Upper lobe of left lung (tissue), 6 donors: ENCODE results near the gene RENBP. TPM values are rescaled to one million over a fixed set of nuclear protein-coding genes. Genes with fewer than 3 reads are reported as not detected.

Experiments used
- ATAC-seq, 2 donors: fragments of 200-7000 bp; cut with Tn5 transposase; one replicate each; pipeline ENCODE4 v1.9.1; 2022; ENCODE audit warnings: mild to moderate bottlenecking in 2 of 2, moderate library complexity in 2 of 2; ENCODE audit not compliant: low FRiP score in 2 of 2
- DNase-seq, 2 donors: peaks; one replicate each; pipeline ENCODE4 v3.0.0-alpha.2; 2019 to 2020
- H3K27ac ChIP-seq, 4 donors: fragments of 200-600 bp; sonication (generic); one replicate each; pipeline ENCODE4 v1.5.1; 2016 to 2019
- H3K27me3 ChIP-seq, 4 donors: fragments of 200-600 bp; sonication (generic); one replicate each; pipeline ENCODE4 v1.5.1; 2017 to 2019
- H3K36me3 ChIP-seq, 4 donors: fragments of 200-600 bp; sonication (generic); one replicate each; pipeline ENCODE4 v1.5.1; 2016 to 2019
- H3K4me1 ChIP-seq, 4 donors: fragments of 200-600 bp; sonication (generic); one replicate each; pipeline ENCODE4 v1.5.1; 2018 to 2019
- H3K4me3 ChIP-seq, 4 donors: fragments of 200-600 bp; sonication (generic); one replicate each; pipeline ENCODE4 v1.5.1; 2017 to 2019; ENCODE audit warnings: mild to moderate bottlenecking in 2 of 4, moderate library complexity in 1 of 4
- H3K9me3 ChIP-seq, 4 donors: fragments of 200-600 bp; sonication (generic); one replicate each; pipeline ENCODE4 v1.5.1; 2018 to 2019
- EP300 ChIP-seq, 4 donors: sonication (generic); formaldehyde crosslinking; IDR thresholded peaks; one replicate each; pipeline ENCODE4 v1.5.1; 2017; ENCODE audit warnings: antibody characterized with exemption in 4 of 4, control low read depth in 2 of 4
- POLR2A ChIP-seq, 4 donors: fragments of 450-650 bp; IDR thresholded peaks; one replicate each; pipeline ENCODE4 v1.5.1; 2016 to 2017; ENCODE audit warnings: antibody characterized with exemption in 4 of 4, mild to moderate bottlenecking in 2 of 4
- POLR2AphosphoS5 ChIP-seq, 2 donors: sonication (generic); formaldehyde crosslinking; IDR thresholded peaks; one replicate each; pipeline ENCODE4 v1.5.1; 2017; ENCODE audit warnings: antibody characterized with exemption in 2 of 2
- WGBS, 2 donors: methylation state at CpG; one replicate each; pipeline ENCODE4 v1.1.5; 2017 to 2018; 5-methylcytosine and 5-hydroxymethylcytosine counted together
- total RNA-seq, 6 donors: library from RNA; depleted of rRNA in 4 of 6; stranded (reverse); fragments of >200 nt in 4 of 6; gene quantifications; one replicate each; pipeline versions ENCODE4 v1.1.0 to v1.2.1, GENCODE V29; 2016 to 2021
- TF ChIP-seq, protein P1 (sequence below), 6 experiments: fragments of 450-650 bp in 4 of 6; fragments of 200-600 bp in 2 of 6; sonication (generic) in 2 of 6; IDR thresholded peaks; one replicate each; pipeline ENCODE4 v1.5.1; 2016 to 2019; ENCODE audit warnings: antibody characterized with exemption in 6 of 6
- donor health status: DM: no; HTN: no; CAD: no; lungs with moderate emphysema.
- donor health status: DM: no; HTN: yes; CAD: no; lungs with severe emphysema.

Gene RENBP
- total RNA-seq, 6 donors from 2014 or later, result 32.8 to 81.7 (median 54.5) TPM

DNA sequence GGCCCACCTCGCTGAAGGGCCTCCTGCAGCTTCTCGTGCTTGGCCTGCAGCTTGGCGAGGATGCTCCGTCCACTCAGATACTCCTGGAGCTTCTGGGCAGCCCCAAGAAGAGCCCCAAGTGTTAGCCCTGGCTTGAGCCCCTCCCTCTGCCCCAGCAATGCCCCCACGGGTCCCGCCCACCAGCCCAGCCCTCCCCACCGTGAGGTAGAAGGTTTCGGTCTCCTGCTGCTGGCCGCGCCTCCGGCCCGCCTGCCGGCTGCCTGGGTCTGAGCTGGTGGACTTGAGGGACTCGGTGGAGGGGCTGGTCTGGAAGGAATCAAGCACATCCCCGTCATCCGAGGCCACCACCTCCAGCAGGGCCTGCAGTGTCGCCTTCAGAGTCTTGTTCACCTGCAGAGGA is 31.2 kb downstream of the RENBP start:
- no peaks in the 10 kb centered on the region for H3K9me3 ChIP-seq
- TF ChIP-seq EP300 (IDR thresholded peaks at IDR 0.05) (no peak), POLR2A (IDR thresholded peaks at IDR 0.05) (no peak), POLR2AphosphoS5 (IDR thresholded peaks at IDR 0.05) (no peak)
- TF ChIP-seq, protein P1, sequence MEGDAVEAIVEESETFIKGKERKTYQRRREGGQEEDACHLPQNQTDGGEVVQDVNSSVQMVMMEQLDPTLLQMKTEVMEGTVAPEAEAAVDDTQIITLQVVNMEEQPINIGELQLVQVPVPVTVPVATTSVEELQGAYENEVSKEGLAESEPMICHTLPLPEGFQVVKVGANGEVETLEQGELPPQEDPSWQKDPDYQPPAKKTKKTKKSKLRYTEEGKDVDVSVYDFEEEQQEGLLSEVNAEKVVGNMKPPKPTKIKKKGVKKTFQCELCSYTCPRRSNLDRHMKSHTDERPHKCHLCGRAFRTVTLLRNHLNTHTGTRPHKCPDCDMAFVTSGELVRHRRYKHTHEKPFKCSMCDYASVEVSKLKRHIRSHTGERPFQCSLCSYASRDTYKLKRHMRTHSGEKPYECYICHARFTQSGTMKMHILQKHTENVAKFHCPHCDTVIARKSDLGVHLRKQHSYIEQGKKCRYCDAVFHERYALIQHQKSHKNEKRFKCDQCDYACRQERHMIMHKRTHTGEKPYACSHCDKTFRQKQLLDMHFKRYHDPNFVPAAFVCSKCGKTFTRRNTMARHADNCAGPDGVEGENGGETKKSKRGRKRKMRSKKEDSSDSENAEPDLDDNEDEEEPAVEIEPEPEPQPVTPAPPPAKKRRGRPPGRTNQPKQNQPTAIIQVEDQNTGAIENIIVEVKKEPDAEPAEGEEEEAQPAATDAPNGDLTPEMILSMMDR (IDR thresholded peaks at IDR 0.05), result no peak
- 87% methylated on average over 16 of the region's 17 CpGs; no CpG with 5 or more reads in 1 of the 2 donors for WGBS, 2 donors
- no peaks in the 10 kb centered on the region for H3K4me1 ChIP-seq
- H3K4me3 ChIP-seq, result no peak overlapping the region
- no peaks in the 10 kb centered on the region for H3K27me3 ChIP-seq
- ATAC-seq, result no peak
- peak in 1 of 2 donors; percentile 34 for DNase-seq
- peaks cover 0 to 38% (median 3%) of the 10 kb centered on the region in 4 donors for H3K36me3 ChIP-seq
- no peak overlapping the region for H3K27ac ChIP-seq

DNA sequence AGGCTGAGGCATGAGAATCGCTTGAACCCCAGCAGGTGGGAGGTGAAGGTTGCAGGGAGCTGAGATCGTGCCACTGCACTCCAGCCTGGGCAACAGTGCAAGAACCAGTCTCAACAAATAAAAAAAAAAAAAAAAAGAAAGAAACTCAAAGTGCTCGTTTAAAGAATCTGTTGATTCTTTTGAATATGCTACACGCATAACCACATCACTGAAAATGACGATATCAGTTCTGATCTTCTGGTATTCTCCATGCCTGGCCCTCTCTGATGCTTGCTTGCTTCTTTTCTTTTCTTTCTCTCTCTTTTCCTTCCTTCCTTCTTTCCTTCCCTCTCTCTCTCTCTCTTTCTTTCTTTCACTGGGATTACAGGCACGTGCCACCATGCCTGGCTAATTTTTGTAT is 32.6 kb downstream of the RENBP start:
- TF ChIP-seq, protein P1 (IDR thresholded peaks at IDR 0.05), result no peak
- no peak for TF ChIP-seq EP300 (IDR thresholded peaks at IDR 0.05)
- no peak for TF ChIP-seq POLR2AphosphoS5 (IDR thresholded peaks at IDR 0.05)
- no peak for TF ChIP-seq POLR2A (IDR thresholded peaks at IDR 0.05)

DNA sequence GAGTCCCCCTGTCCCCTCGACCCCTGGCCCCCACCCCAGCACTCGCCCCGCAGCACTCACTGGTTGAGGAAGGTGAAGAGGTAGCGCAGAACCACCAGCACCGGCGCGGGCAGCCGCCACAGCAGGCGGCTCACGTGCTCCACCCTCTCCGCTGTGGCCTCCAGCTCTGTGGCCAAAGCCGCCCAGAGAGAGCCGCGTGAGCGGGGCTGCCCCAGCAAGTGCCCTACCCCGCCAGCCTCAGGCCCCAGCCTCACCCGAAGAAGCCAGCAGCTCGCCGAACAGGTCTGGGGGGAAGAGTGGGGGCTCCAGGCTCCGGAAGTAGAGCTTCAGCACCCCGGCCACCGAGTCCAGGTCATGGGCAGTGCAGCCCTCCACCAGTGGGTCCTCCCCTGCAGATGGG is 34.0 kb downstream of the RENBP start:
- ATAC-seq, result no peak
- Histone ChIP-seq H3K27me3 (no peaks in the 10 kb centered on the region), H3K9me3 (no peaks in the 10 kb centered on the region), H3K36me3 (peaks cover 0 to 36% (median 3%) of the 10 kb centered on the region in 4 donors), H3K4me1 (no peaks in the 10 kb centered on the region), H3K4me3 (no peak overlapping the region), H3K27ac (no peak overlapping the region)
- WGBS, 2 donors, result 93% methylated on average over 14 of the region's 22 CpGs; no CpG with 5 or more reads in 1 of the 2 donors
- DNase-seq, result no peak
- no peak for TF ChIP-seq POLR2AphosphoS5 (IDR thresholded peaks at IDR 0.05)
- TF ChIP-seq, protein P1 (IDR thresholded peaks at IDR 0.05), result no peak
- no peak for TF ChIP-seq EP300 (IDR thresholded peaks at IDR 0.05)
- no peak for TF ChIP-seq POLR2A (IDR thresholded peaks at IDR 0.05)

More for the DNA sequence above, 32.6 kb downstream of the RENBP start:
- Histone ChIP-seq H3K9me3 (no peaks in the 10 kb centered on the region), H3K4me3 (no peak overlapping the region), H3K27ac (no peak overlapping the region), H3K27me3 (no peaks in the 10 kb centered on the region), H3K4me1 (no peaks in the 10 kb centered on the region), H3K36me3 (peaks cover 0 to 36% (median 3%) of the 10 kb centered on the region in 4 donors)
- DNase-seq (no peak), ATAC-seq (no peak)
- WGBS, 2 donors, result 84 to 92% methylated on average over 6 of the region's 6 CpGs

DNA sequence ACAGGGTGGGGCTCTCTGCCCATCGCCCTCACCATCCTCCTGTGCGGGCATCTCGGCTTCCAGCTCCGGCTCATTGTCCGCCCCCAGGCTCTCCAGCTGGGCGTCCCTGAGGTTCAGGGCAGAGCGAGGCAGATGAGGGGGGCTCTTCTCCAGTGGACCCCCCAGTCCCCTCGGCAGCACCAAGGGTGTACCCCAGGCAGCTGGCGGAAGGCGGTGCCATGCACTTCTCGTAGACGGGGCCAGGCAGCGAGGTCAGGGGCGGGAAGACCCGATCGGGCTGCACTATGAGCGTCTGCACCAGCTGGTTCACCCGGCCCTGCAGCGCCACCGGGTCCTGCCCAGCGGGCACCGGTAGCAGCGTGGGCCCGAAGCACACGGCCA is 34.5 kb downstream of the RENBP start:
- H3K4me1 ChIP-seq, result peaks cover 0 to 4% (median 0%) of the 10 kb centered on the region in 4 donors
- H3K27me3 ChIP-seq, result no peaks in the 10 kb centered on the region
- H3K9me3 ChIP-seq, result no peaks in the 10 kb centered on the region
- no peak for TF ChIP-seq POLR2AphosphoS5 (IDR thresholded peaks at IDR 0.05)
- TF ChIP-seq POLR2A (IDR thresholded peaks at IDR 0.05), result no peak
- TF ChIP-seq, protein P1 (IDR thresholded peaks at IDR 0.05), result no peak
- TF ChIP-seq EP300 (IDR thresholded peaks at IDR 0.05), result no peak
- ATAC-seq (no peak), DNase-seq (no peak)
- H3K36me3 ChIP-seq, result peaks cover 0 to 36% (median 3%) of the 10 kb centered on the region in 4 donors
- H3K27ac ChIP-seq, result no peak overlapping the region
- H3K4me3 ChIP-seq, result no peak overlapping the region
- 96% methylated on average over 25 of the region's 25 CpGs; no CpG with 5 or more reads in 1 of the 2 donors for WGBS, 2 donors
